Activated CD4-positive, alpha-beta T cell treated with anti-CD3 and anti-CD28 coated beads, Interleukin-2, Interleukin-4, amounts not matched to agents 100 ng/mL and 50 ng/mL, durations not matched to agents 16 hours and 8 hours (primary cell): ENCODE measurements around the gene GTF2H1.

Experiments
- DNase-seq: peaks from one replicate; pipeline ENCODE4 v3.0.0-alpha.2; 2020; ENCODE audit warnings: low spot score

GTF2H1 gene

GRCh38 chr11:18321969-18322711 lies at the start of gene GTF2H1, which contains the start of gene HPS5:
Gene GTF2H1, plus strand, starts transcription at chr11:18322567. Its CDS starts 10,508 bp downstream, at chr11:18333075.
Gene HPS5, minus strand, starts transcription at chr11:18322140. Its CDS starts 4,282 bp downstream, at chr11:18317858.
- DNase-seq: peak; percentile 98

GRCh38 chr11:18277565-18278271 lies 44.6 kb upstream of the GTF2H1 start:
- DNase-seq: no peak

DNA sequence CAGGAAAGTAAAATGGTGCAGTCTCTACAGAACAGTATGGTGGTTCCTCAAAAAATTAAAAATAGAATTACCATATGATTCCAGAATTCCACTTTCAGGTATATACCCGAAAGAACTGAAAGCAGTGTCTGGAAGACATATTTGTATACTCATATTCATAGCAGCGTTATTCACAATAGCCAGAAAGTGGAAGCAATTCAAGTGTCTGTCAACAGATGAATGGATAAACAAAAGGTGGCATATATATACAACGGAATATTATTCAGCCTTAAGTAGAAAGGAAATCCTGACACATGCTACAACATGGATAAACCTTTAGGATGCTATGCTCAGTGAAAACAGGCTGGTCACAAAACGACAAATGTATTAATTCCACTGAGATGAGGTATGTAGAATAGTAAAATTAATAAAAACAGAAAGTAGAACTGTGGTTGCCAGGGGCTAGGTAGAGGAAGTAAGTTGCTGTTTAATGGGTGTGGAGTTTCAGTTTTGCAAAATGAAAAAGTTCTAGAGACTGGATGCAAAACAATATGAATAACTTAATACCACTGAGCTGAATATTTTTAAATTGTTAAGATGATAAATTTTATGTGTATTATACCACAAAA lies 41.8 kb upstream of the GTF2H1 start:
- peak; percentile 27 for DNase-seq

DNA sequence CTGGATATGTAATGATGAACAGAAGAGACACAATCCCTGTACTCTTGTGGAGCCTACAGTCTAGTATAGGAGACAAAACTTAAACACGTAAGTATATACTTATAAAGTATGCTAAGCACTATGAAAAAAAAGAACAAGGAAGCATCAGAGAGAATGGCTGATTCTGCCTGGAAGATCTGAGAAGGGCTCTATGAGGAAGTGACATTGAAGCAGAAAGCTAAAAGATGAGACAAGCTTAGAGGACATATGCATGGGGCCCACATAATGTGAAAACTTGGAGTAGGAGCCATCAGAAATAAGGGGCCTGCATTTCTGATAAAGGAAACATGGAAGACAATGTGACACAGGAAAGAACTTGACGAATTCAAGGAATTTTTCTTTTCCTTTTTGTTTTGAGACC lies 39.7 kb upstream of the GTF2H1 start:
- DNase-seq: no peak

DNA sequence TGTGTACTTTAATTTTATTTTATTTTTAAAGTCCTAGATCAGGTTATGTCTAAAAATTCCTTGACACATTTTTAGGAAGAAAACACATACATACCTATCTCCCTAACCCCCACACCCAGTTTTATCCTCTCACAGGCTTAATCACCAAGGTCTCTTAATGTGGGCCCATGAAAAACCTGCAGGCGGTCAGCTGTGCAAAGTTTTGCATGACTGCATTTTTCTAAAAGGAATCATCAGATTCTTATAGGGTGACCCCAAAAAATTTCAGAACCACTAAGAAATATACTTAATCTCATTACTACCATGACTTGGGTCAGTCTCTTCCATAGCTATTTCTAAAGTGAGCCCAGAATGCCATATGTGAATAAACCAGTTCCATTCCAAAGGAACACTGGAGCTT lies 36.5 kb upstream of the GTF2H1 start:
- no peak for DNase-seq

DNA sequence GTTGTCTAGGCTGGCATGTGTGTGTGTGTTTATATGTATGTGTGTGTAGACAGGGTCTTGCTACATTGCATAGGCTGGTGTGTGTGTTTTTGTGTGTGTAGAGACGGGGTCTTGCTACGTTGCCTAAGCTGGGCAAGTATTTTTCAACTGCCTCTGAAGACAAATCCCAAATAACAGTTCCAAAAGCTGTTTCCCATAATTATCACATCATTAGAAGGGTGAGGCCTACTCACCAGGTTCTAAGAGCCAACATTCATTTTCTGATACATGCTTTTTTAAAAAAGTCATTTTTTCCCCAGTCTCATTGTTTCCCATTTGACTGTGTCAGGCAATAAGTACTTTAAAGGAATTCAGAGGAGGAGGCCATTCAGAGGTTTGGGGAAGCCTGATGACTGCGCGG lies 33.5 kb upstream of the GTF2H1 start:
- no peak for DNase-seq

- DNase-seq: peak; percentile 52
Measured at GRCh38 chr11:18294862-18295261, 27.5 kb upstream of the GTF2H1 start.

GRCh38 chr11:18295316-18295715 lies 27.1 kb upstream of the GTF2H1 start:
- DNase-seq: no peak

DNA sequence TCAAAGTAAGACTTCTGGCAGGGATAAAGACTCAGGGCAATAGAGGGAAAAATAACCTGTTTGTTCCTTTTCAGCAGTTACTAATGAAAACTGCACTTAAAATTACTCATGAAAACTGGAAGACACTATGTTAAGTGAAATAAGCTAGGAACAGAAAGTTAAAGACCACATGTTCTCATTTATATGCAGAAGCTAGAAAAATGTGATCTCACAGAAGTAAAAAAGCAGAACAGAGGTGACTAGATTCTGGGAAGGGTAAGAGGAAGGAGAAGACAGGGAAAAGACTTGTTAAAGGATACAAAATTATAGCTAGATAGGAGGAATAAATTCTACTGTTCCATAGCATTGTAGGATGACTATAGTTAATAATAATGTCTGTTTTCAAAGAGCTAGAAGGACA lies 22.6 kb upstream of the GTF2H1 start:
- DNase-seq: no peak

DNA sequence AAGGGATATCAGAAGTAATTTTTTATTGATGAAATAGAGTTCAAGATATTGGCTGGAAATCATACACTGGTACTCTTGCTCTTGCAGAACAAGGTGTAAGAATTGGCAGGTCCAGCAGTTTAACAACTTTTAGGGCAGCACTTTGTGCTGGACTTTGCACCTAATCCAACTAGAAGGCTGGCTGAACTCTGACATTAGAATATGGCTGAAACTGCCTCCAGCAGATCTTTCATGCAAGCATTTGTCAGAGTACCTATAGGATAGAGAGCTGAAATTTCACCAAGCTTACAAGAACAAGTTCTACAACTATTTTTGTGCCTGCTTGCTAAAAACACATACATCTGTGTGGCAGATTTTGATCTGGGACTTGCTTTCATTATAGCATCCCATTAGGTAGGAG lies 17.6 kb upstream of the GTF2H1 start:
- DNase-seq: no peak

- no peak for DNase-seq
Measured at GRCh38 chr11:18307461-18308139, 14.8 kb upstream of the GTF2H1 start.

DNA sequence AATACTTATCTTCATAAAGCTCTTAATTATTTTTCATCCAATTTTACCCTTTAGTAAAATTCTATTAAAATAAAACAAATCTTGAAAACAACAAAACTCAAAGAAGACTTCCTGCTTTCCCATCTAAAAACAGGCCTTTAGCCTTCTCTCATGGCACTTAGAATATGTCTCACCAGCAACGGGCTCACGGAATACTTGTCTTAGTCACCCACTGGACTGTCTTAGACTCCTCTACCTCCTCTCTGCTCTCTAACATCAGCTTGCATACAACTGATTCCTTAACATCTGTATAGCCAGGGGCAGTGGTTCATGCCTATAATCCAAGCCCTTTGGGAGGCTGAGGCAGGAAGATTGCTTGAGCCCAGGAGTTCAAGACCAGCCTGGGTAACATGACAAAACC lies 14.1 kb upstream of the GTF2H1 start:
- no peak for DNase-seq

DNA sequence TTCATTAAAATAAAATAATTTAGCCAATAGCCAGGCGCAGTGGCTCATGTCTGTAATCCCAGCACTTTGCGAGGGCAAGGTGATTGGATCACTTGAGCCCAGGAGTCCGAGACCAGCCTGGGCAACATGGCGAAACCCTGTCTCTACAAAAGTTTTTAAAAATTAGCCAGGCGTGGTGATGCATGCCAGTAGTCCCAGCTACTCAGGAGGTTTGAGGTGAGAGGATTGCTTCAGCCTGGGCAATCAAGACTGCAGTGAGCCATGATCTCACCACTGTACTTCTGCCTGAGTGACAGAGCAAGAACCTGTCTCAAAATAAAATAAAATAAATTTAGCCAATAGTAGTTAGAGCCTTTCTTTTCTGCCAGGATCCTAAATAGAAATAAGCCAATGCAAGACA lies 12.7 kb upstream of the GTF2H1 start:
- DNase-seq: no peak

- DNase-seq: no peak
Measured at GRCh38 chr11:18310800-18311340, 11.5 kb upstream of the GTF2H1 start.

GRCh38 chr11:18312012-18312411 lies 10.4 kb upstream of the GTF2H1 start:
- DNase-seq: no peak

- no peak for DNase-seq
Measured at GRCh38 chr11:18312663-18313420, 9.5 kb upstream of the GTF2H1 start.

- DNase-seq: no peak
Measured at GRCh38 chr11:18313965-18314763, 8.2 kb upstream of the GTF2H1 start.

GRCh38 chr11:18314784-18315523 lies 7.4 kb upstream of the GTF2H1 start:
- DNase-seq: no peak

- no peak for DNase-seq
Measured at GRCh38 chr11:18315893-18316292, 6.5 kb upstream of the GTF2H1 start.

DNA sequence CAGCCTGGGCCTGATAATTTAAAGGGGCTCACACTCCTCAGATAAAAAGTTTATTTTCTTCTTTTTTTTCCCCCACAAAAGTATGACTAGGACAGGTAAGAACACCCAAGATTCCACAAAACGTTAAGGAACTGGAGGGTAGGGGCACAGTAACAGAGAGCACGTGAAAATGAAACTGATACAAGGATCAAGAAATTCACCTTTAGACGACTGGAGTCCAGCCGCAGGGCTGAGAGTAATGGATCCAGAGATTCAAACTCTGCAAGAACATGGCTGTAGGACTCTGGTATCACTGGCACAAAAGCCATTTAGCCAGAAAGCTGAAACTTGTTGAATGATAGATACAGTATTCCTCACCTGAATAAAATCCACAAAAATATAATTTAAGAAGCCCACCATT lies 4.8 kb upstream of the GTF2H1 start:
- no peak for DNase-seq
